Activated CD4-positive, CD25-positive, alpha-beta regulatory T cell treated with anti-CD3 and anti-CD28 coated beads, Interleukin-2, amount 50 U/mL, for 16 hours (primary cell): ENCODE results near the gene SYNGR2.
"Not testable (repeated sequence)": the region's sequence is repeated elsewhere in the genome, so short reads cannot be mapped to it uniquely, and the experiment has no call there.

Experiments
- DNase-seq: peaks from one replicate; pipeline ENCODE4 v3.0.0-alpha.2; 2020; ENCODE audit warnings: low read depth, low spot score

SYNGR2 gene

GRCh38 chr17:78129351-78130089, 38.9 kb upstream of the SYNGR2 start:
- DNase-seq: no peak

GRCh38 chr17:78130090-78130436, 38.3 kb upstream of the SYNGR2 start:
- no peak for DNase-seq

- DNase-seq: peak; percentile 66
Observed at GRCh38 chr17:78130437-78131101, 37.8 kb upstream of the SYNGR2 start, which contains the start of gene TMC8. TSS of gene TMC8 (plus strand) at chr17:78130771. CDS start at chr17:78131589, 818 bp downstream.

- DNase-seq: no peak
Observed at GRCh38 chr17:78131172-78132083, 37.0 kb upstream of the SYNGR2 start.

GRCh38 chr17:78132084-78132676, 36.2 kb upstream of the SYNGR2 start:
- DNase-seq: no peak

GRCh38 chr17:78132767-78133178, 35.6 kb upstream of the SYNGR2 start:
- DNase-seq: no peak

- no peak for DNase-seq
Observed at GRCh38 chr17:78133179-78133951, 35.0 kb upstream of the SYNGR2 start.

GRCh38 chr17:78133971-78134898, 34.1 kb upstream of the SYNGR2 start:
- no peak for DNase-seq

- no peak for DNase-seq
Observed at GRCh38 chr17:78134899-78135385, 33.4 kb upstream of the SYNGR2 start.

GRCh38 chr17:78135858-78136500, 32.4 kb upstream of the SYNGR2 start:
- no peak for DNase-seq

GRCh38 chr17:78137392-78138203, 30.8 kb upstream of the SYNGR2 start:
- no peak for DNase-seq

GRCh38 chr17:78138204-78139060, 29.9 kb upstream of the SYNGR2 start:
- DNase-seq: no peak

GRCh38 chr17:78139861-78140168, 28.6 kb upstream of the SYNGR2 start:
- DNase-seq: not testable (repeated sequence)

GRCh38 chr17:78140169-78141051, 28.0 kb upstream of the SYNGR2 start:
- peak; percentile 84 for DNase-seq

GRCh38 chr17:78141437-78142118, 26.8 kb upstream of the SYNGR2 start:
- DNase-seq: no peak
